Measurements from ENCODE around the gene SLC30A1.
A peak's percentile ranks its signal among the peaks of the same experiment; 100 is the strongest.
"Not testable (repeated sequence)": the region's sequence is repeated elsewhere in the genome, so short reads cannot be mapped to it uniquely, and the experiment has no call there.

The SLC30A1 gene

GRCh38 chr1:211583011-211583992 lies 4.3 kb upstream of the SLC30A1 start:
- no peak for DNase-seq (ENCODE audit: low read depth in 2 of 2)

DNA sequence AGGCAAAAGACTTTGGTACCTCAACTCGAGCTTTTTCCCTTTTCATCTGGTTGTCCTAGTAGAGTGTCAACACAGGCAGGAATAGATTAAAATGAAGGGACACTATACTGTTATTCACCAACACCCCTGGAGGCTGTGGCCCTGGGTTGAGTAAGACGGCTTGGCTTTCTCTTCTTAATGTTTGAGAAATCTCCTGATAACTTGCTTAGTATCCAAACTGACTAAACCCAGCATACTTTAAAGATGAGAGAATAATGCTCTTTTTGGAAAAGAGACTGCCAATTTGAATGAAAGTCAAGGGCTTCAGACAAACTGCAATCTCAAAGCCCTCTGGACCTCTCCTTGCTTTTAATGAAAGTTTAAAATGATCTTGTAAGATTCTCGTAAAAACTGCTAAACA lies 2.6 kb upstream of the SLC30A1 start:
- DNase-seq (ENCODE audit: low read depth in 2 of 2), result no peak

DNA sequence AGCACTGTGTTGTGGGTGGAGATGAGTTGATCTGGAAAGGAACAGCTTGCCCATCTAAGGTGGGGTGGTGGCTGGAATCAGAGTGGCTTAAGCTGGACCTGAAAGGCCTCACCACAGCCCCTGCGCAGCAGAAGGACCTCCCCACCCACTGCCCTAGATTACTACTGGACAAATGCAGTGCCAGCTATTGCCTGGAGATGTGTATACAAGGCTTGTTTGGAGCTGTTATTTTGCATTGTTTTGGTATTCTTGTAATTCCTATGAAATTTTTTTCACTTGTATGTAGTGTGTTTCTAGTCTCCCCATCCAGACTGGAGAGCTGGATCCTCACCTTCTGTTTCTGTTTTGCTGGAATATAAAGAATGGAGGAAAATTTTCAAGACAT lies 1.3 kb upstream of the SLC30A1 start:
- no peak for DNase-seq (ENCODE audit: low read depth in 2 of 2)

DNA sequence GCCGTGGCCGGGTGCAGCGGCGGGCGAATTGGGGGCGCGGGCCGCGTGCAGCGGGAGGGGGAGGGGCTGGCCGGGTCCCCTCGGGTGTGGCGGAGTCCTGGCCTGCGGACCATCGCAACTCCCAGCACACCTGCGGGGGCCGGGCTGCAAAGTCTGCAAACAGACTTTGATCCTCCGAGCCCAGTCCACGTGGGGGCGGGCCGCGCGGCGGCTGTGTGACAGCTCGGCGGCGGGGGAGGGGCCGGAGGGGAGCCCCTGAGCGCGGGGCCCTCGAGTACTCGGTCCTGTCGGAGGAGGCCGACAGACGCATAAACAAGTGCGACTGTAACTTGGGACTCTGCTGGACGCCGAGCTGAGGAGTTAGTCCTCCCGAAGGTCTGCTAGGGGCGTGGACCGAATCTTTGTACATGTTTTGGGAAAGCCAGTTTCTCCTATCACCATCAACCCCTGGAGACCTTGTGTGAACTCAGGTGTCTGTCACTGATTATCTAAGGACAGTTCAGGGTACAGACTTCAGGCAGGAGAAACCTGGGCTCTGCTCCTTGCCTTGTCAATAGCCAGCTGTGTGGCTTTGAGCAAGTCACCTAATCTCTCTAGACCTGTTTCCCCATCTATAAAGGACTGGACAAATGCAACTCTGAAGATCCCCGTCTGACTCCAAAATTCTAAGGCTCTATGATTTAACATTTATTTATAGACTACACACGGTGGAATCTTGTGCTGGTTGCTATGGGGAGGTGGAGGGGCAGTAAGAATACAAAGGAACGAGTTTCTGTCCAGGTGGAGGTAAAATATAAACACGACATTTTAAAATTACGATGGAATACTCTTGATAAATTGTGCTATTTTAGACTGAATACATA lies 710 bp upstream of the SLC30A1 start:
- no peak for DNase-seq (ENCODE audit: low read depth in 2 of 2)

- DNase-seq (ENCODE audit: low read depth in 2 of 2), result peak; percentile 36 to 54
These were observed 932 bp downstream of the SLC30A1 start for GRCh38 chr1:211577819-211578639.

GRCh38 chr1:211577277-211577818 lies 1.6 kb downstream of the SLC30A1 start:
- DNase-seq (ENCODE audit: low read depth in 2 of 2), result no peak

- no peak for DNase-seq (ENCODE audit: low read depth in 2 of 2)
These were observed 2.2 kb downstream of the SLC30A1 start for GRCh38 chr1:211576717-211577116.

DNA sequence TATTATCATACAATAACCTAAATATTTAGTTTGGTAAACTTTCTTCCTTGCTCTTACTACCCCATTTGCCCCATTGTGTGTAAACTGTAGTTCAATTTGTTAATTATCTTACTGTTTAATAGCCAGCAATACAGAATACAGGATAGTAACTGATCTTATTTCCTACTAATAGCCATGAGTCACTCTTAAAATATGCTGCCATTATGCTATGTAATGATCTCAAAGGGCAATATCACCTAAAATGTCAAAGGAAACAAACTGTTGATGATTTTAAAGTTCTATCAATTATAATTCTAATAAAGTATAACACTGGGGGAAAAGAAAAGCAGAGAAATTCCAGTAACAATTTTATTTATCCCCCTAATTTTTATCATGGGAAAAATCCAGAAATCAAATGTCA lies 4.3 kb downstream of the SLC30A1 start:
- DNase-seq (ENCODE audit: low read depth in 2 of 2), result no peak

GRCh38 chr1:211571998-211572397 lies 7.0 kb downstream of the SLC30A1 start:
- DNase-seq (ENCODE audit: low read depth in 2 of 2), result no peak

DNA sequence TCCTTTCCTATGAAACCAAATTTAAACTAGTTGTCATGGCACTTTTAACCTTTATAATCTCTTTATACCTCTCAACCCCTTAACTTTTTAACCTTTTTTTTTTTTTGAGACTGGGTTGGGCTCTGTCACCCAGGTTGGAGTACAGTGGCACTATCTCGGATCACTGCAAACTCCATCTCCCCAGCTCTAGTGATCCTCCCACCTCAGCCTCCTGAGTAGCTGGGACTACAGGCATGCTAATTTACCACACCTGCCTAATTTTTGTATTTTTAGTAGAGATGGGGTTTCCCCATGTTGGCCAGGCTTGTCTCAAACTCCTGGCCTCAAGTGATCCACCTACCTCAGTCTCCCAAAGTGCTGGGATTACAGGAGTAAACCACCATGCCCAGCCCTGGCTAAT lies 8.6 kb downstream of the SLC30A1 start:
- not testable (repeated sequence) for DNase-seq (ENCODE audit: low read depth in 2 of 2)

DNA sequence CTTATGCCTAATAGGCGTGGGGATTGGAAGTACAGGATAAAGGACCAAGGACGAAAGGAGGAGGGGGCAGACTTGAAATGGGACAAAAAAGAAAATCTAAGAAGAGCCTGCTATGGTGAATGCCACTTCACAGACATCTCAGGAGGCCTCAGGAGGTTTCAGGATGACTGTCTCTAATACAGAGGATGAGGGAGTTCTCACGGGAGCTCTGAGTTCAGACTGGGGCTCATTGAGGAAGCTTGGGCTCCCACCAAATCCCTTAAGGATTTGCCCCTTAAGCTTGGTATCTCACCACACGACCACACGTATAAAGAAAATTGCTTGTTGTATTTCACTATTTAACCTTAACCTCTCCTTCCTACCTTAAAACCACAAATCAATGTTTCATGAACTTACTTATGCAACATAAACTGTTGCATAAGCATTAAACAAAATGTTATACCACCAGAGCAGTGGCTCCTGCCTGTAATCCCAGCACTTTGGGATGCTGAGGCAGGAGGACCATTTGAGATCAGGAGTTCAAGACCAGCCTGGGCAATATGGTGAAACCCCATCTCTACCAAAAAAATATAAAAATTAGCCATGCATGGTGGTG lies 12.4 kb downstream of the SLC30A1 start:
- no peak for DNase-seq (ENCODE audit: low read depth in 2 of 2)

DNA sequence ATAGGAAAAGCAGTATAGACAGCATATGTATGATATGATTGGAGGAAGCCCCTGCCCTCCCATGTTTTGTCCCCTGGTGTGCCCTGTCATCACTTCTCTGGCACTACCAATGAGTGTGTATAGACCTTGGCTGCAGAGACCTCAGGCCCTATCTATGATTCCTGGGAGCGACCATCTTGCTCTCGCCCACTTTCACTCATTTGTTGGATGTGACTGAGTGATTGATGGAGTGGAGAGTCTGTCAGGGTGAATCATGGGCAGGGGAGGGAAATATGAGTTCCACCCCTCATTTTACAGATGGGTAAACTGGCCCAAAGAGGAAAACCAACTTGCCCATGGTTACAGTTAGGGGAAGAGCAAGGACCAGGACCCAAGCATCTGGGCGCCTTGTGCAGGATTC lies 14.9 kb downstream of the SLC30A1 start:
- DNase-seq (ENCODE audit: low read depth in 2 of 2), result no peak

DNA sequence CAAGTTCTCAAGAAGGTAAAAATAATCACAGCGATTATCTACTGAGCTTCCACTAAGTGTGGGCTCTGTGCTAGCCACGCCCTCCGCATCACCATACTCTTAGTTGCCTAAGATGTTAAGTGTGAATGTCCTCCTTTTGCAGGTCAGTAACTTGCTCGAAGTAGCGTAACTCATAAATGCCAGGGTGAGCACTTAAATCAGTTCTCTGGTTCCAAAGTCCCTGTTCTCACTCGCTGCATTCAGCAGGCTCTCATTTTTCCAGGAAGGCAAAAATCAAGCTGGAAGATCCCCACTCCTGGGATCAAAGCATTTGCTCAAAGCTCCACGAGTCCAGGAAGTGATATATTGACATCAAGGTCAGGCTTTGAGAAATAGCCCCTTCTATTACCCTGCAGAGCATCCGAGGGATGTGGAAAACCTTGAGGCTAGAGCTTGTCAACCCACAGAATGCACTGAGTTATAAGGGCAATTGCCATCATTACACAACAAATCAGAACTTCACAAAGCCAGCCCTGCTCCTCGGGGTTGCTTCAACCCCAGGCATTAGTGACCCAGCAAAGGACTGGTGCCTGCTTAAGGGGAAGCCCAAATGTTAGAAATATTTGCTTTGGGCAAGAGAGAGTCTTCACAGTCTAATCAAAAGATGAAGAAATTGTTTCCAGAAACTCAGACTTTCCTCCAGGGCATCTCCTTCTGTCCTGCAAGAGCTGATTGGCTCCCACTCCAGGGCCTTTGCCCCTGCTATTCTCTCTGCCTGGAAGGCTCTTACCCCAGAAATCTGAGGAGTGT lies 19.5 kb downstream of the SLC30A1 start:
- DNase-seq (ENCODE audit: low read depth in 2 of 2), result no peak

DNA sequence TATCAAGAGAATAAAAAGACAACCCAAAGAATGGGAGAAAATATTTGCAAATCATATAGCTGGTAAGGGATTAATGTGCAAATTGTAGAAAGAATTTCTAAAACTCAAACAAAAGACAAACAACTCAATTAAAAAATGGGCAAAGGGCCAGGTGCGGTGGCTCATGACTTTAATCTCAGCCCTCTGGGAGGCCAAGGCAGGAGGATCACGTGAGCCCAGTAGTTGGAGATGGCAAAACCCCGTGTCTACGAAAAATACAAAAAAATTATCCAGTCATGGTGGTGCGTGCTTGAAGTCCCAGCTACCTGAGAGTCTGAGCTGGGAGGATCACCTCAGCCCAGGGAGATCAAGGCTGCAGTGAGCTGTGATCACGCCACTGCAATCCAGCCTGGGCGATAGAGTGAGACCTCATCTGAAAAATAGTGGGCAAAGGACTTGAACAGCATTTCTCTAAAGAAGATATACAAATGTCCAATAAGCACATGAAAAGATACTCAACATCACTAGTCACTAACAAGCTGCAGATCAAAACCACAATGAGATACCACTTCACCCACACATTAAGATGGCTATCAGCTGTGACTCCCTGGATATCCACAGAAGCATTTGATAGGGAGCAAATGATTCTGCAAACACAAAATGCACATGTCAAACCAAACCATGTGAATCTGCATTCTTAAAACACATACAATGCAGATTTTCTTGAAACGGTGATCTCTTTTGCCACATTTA lies 20.9 kb downstream of the SLC30A1 start:
- DNase-seq (ENCODE audit: low read depth in 2 of 2), result no peak

- DNase-seq (ENCODE audit: low read depth in 2 of 2), result no peak
These were observed 25.4 kb downstream of the SLC30A1 start for GRCh38 chr1:211553549-211553948.

- DNase-seq (ENCODE audit: low read depth in 2 of 2), result no peak
These were observed 27.1 kb downstream of the SLC30A1 start for GRCh38 chr1:211551638-211552460.

GRCh38 chr1:211549092-211549711 lies 29.8 kb downstream of the SLC30A1 start:
- no peak for DNase-seq (ENCODE audit: low read depth in 2 of 2)
